A549 (cell line): Measurements from ENCODE around the gene TEX2. TPM values are rescaled to one million over a fixed set of nuclear protein-coding genes. Genes with fewer than 3 reads are reported as not detected.
A peak's percentile ranks its signal among the peaks of the same experiment; 100 is the strongest.

Experiments
- ATAC-seq, 2 experiments: fragments of 200-7000 bp in 1 of 2; fragments of >200 bp in 1 of 2; cut with Nextera tagmentation in 1 of 2; cut with Tn5 transposase in 1 of 2; 3 replicates each; pipeline versions ENCODE4 v1.8.0 to v1.9.1; 2018 to 2020; ENCODE audit warnings: mild to moderate bottlenecking in 1 of 2, moderate library complexity in 1 of 2
- CTCF ChIA-PET: fragments of 300-600 bp; sonication (Branson Sonifier 250); formaldehyde crosslinking; extraction: SDS; loops from one replicate; lab custom pipeline; 2021; ENCODE audit warnings: antibody characterized with exemption, inconsistent platforms; lab: Yijun Ruan, JAX
- POLR2A ChIA-PET: fragments of 350-600 bp; formaldehyde crosslinking; extraction: SDS; loops from one replicate; lab custom pipeline; 2021; ENCODE audit warnings: antibody characterized with exemption, inconsistent platforms; lab: Yijun Ruan, JAX
- DNase-seq, 2 experiments: peaks; one replicate each; pipeline versions ENCODE4 v3.0.0 to v3.0.0-alpha.2; 2011 to 2016; ENCODE audit warnings: low read depth in 1 of 2, low spot score in 1 of 2
- FAIRE-seq: peaks from 2 replicates; lab custom pipeline; 2011; peaks lifted over from hg19 to GRCh38; lab: Jason Lieb, UNC
- H3K27ac ChIP-seq, 2 experiments: fragments of >200 bp; sonication (Bioruptor Twin); formaldehyde crosslinking; 3 replicates each; pipeline ENCODE4 v1.5.1; 2016 to 2017
- H3K4me1 ChIP-seq: fragments of >200 bp; sonication (Bioruptor Twin); formaldehyde crosslinking; 3 replicates; pipeline ENCODE4 v1.6.1; 2016
- H3K4me2 ChIP-seq: fragments of >200 bp; sonication (Bioruptor Twin); formaldehyde crosslinking; 3 replicates; pipeline ENCODE4 v1.6.1; 2016
- H3K4me3 ChIP-seq: fragments of >200 bp; sonication (Bioruptor Twin); formaldehyde crosslinking; 3 replicates; pipeline ENCODE4 v1.5.1; 2016
- H3K9me3 ChIP-seq: fragments of >200 bp; sonication (Bioruptor Twin); formaldehyde crosslinking; 3 replicates; pipeline ENCODE4 v1.6.1; 2016
- CEBPB ChIP-seq, 2 experiments: fragments of >200 bp in 1 of 2; sonication (Bioruptor Twin) in 1 of 2; formaldehyde crosslinking in 1 of 2; IDR thresholded peaks; 2 replicates each; pipeline ENCODE4 v1.6.1; 2012 to 2016
- EHMT2 ChIP-seq: fragments of 200-600 bp; sonication (generic); IDR thresholded peaks from 2 replicates; pipeline ENCODE4 v1.6.1; 2016; ENCODE audit warnings: antibody characterized with exemption, low read depth, mild to moderate bottlenecking, moderate library complexity
- FOSB ChIP-seq: fragments of 250-450 bp; sonication (Bioruptor Pico); IDR thresholded peaks from 2 replicates; pipeline ENCODE4 v1.5.0; 2020; ENCODE audit warnings: mild to moderate bottlenecking, moderate library complexity
- FOSL2 ChIP-seq, 2 experiments: fragments of 450-650 bp in 1 of 2; fragments of >200 bp in 1 of 2; sonication (Bioruptor Twin) in 1 of 2; formaldehyde crosslinking; IDR thresholded peaks; 2 replicates each; pipeline versions ENCODE4 v1.5.0 to v1.6.1; 2016 to 2020; ENCODE audit warnings: mild to moderate bottlenecking in 1 of 2, moderate library complexity in 1 of 2
- HEYL ChIP-seq: fragments of 250-450 bp; sonication (Bioruptor Pico); IDR thresholded peaks from 2 replicates; pipeline ENCODE4 v1.8.0; 2021; ENCODE audit warnings: mild to moderate bottlenecking, moderate library complexity
- HOXA7 ChIP-seq: fragments of 250-450 bp; sonication (Bioruptor Pico); IDR thresholded peaks from 2 replicates; pipeline ENCODE4 v1.5.0; 2020; ENCODE audit warnings: mild to moderate bottlenecking, moderate library complexity
- HOXB13 ChIP-seq: fragments of 250-450 bp; sonication (Bioruptor Pico); IDR thresholded peaks from 2 replicates; pipeline ENCODE4 v1.5.0; 2020; ENCODE audit warnings: low read depth, mild to moderate bottlenecking, moderate library complexity
- JUN ChIP-seq, 2 experiments: fragments of >200 bp; sonication (Bioruptor Twin); formaldehyde crosslinking; IDR thresholded peaks; 2 replicates in 1 of 2; 3 replicates in 1 of 2; pipeline ENCODE4 v1.6.1; 2016 to 2017
- KDM5A ChIP-seq: fragments of 200-600 bp; sonication (generic); IDR thresholded peaks from 2 replicates; pipeline ENCODE4 v1.6.1; 2016; ENCODE audit warnings: antibody characterized with exemption, mild to moderate bottlenecking
- NFE2L2 ChIP-seq: fragments of 150-350 bp; conservative IDR thresholded peaks from 2 replicates; pipeline ENCODE4 v1.6.1; 2014; ENCODE audit warnings: low read length
- NR3C1 ChIP-seq: fragments of >200 bp; sonication (Bioruptor Twin); formaldehyde crosslinking; IDR thresholded peaks from 3 replicates; pipeline ENCODE4 v1.6.1; 2017
- RFX5 ChIP-seq: fragments of 450-650 bp; IDR thresholded peaks from 2 replicates; pipeline ENCODE4 v1.7.1; 2014; ENCODE audit warnings: antibody characterized with exemption, mild to moderate bottlenecking, moderate library complexity
- TFCP2L1 ChIP-seq: fragments of 250-450 bp; sonication (Bioruptor Pico); IDR thresholded peaks from 2 replicates; pipeline ENCODE4 v1.5.0; 2021; ENCODE audit warnings: mild to moderate bottlenecking
- TP53 ChIP-seq: fragments of 250-450 bp; sonication (Bioruptor Pico); IDR thresholded peaks from 2 replicates; pipeline ENCODE4 v1.5.0; 2021; ENCODE audit warnings: mild to moderate bottlenecking, moderate library complexity
- ZC3H11A ChIP-seq: fragments of 450-650 bp; IDR thresholded peaks from 2 replicates; pipeline ENCODE4 v1.6.1; 2014; ENCODE audit warnings: antibody characterized with exemption, mild to moderate bottlenecking
- ZFP36 ChIP-seq: fragments of 450-650 bp; IDR thresholded peaks from 2 replicates; pipeline ENCODE4 v1.6.1; 2014; ENCODE audit warnings: borderline replicate concordance; ENCODE audit not compliant: partially characterized antibody
- WGBS: methylation state at CpG from one replicate; pipeline ENCODE4 v1.1.6; 2017; ENCODE audit errors: missing lambda C conversion rate; 5-methylcytosine and 5-hydroxymethylcytosine counted together
- polyA plus RNA-seq, 4 experiments: library from polyadenylated mRNA; depleted of rRNA in 3 of 4; stranded (reverse); fragments of >200 nt; fragmentation: RNase III in 1 of 4; extraction: RNeasy Plus Mini Kit Qiagen cat#74134 plus additional on column Dnase treatment in 1 of 4; gene quantifications; 2 replicates in 3 of 4; 3 replicates in 1 of 4; pipeline ENCODE4 v1.2.3, GENCODE V29; 2011 to 2017
- TF ChIP-seq, protein P1 (sequence below): IDR thresholded peaks from 2 replicates; pipeline ENCODE4 v1.6.1; 2012; ENCODE audit warnings: low read depth, borderline replicate concordance
- TF ChIP-seq, protein P2 (sequence below): fragments of 200-600 bp; sonication (generic); IDR thresholded peaks from 2 replicates; pipeline ENCODE4 v1.6.1; 2016; ENCODE audit warnings: antibody characterized with exemption, mild to moderate bottlenecking, moderate library complexity
- TF ChIP-seq, protein P3 (sequence below): fragments of 250-450 bp; sonication (Bioruptor Pico); IDR thresholded peaks from 2 replicates; pipeline ENCODE4 v1.5.0; 2020; ENCODE audit warnings: low read depth, mild to moderate bottlenecking, moderate library complexity
- TF ChIP-seq, protein P4 (sequence below): fragments of >200 bp; sonication (Bioruptor Twin); formaldehyde crosslinking; IDR thresholded peaks from 2 replicates; pipeline ENCODE4 v1.6.1; 2016
- TF ChIP-seq, protein P5 (sequence below): fragments of 450-650 bp; IDR thresholded peaks from 2 replicates; pipeline ENCODE4 v1.6.1; 2014; ENCODE audit warnings: antibody characterized with exemption

TEX2 gene
- polyA plus RNA-seq, 2 of the 4 experiments (the other 2 are of a cell fraction): 9.3 to 16.2 TPM

DNA sequence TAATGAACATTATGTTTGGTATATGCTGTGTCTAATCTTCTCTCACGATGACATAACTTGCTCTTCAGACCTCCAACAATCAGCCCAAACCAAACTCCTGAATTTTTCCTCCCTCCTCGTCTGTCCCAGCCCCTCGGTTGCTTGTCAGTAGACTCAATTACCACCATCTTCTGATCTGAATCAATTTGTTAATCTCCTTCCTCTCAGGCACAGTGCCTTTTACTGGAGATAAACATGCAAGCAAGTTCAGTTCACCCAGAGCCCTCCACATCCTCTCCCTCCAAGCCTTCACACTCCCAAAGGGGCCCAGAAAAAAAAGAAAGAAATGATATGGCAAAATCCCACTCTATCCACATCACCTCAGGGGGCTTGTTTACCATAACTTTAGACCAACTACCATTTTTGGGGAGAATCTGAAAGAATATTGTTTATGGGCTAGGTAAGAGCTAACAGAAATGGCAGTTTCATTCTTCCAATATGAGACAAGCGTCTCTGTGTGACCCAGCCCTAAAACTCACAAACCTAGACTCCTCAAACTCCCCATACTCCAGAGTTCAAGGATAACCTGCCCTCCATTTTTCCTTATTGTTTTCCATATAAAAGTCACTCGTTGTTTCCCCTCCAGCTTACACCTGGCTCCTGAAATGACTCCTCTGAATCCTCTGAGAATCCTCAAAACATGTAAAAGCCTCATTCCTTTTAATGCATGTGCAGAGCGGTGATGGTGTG is 1.5 kb downstream of the TEX2 start:
- Histone ChIP-seq H3K4me1 (peaks cover 22% of the 10 kb centered on the region; the same call in 2 of the 3 replicates), H3K4me2 (peak overlapping the region; percentile 96), H3K9me3 (no peaks in the 10 kb centered on the region), H3K4me3 (peak overlapping the region; percentile 89), H3K27ac (peak overlapping the region in 1 of 2 experiments; percentile 88; a peak in 3 of 6 replicates)
- ChIA-PET POLR2A (interaction anchor here (0.6 to 1.4 kb wide), 3 partner anchors 114 to 157 kb away, joined by 3 to 8 read pairs (median 4); no protein-coding TSS in a partner anchor), CTCF (interaction anchor here (1.0 to 1.4 kb wide), 2 partner anchors 20 to 26 kb away, joined by 4 read pairs; no protein-coding TSS in a partner anchor)
- TF ChIP-seq RFX5: no peak
- no peak for TF ChIP-seq FOSB (CRISPR knock-in tag)
- no peak for TF ChIP-seq KDM5A
- DNase-seq: no peak
- FAIRE-seq: no peak
- WGBS: 79% methylated on average over 6 of the region's 6 CpGs
- ATAC-seq: no peak

DNA sequence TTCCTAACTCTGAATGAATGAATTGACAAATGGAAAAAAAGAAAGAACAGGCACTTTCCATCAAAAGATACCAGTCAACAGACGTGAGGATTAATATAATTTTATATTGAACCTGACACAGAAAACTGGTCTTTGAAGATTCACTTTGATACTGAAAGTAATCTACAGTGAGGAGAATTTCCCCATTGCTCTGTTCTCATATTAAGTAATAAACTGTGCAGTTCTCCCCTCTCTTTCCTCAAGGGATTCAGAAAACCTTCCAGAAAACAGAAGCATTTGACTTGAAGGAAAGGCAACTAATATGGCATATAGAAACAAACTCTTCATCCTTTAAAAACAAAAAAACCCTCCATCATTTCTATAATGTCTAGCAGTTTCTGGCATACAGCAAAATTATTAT is 2.2 kb downstream of the TEX2 start:
- H3K4me3 ChIP-seq: no peak overlapping the region
- TF ChIP-seq, protein P1, sequence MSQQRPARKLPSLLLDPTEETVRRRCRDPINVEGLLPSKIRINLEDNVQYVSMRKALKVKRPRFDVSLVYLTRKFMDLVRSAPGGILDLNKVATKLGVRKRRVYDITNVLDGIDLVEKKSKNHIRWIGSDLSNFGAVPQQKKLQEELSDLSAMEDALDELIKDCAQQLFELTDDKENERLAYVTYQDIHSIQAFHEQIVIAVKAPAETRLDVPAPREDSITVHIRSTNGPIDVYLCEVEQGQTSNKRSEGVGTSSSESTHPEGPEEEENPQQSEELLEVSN: no peak
- TF ChIP-seq HOXA7 (CRISPR knock-in tag) (no peak), CEBPB (IDR thresholded peaks at IDR 0.05) (no peak), JUN (IDR thresholded peaks at IDR 0.05) (no peak), HOXB13 (CRISPR knock-in tag) (no peak), FOSL2 (IDR thresholded peaks at IDR 0.05) (no peak), FOSL2 (CRISPR knock-in tag; IDR thresholded peaks at IDR 0.05) (no peak), TP53 (no peak), TFCP2L1 (CRISPR knock-in tag) (no peak), RFX5 (no peak), EHMT2 (no peak), NR3C1 (no peak), NFE2L2 (no peak), ZC3H11A (no peak), ZFP36 (no peak), HEYL (CRISPR knock-in tag) (no peak)
- TF ChIP-seq, protein P2, sequence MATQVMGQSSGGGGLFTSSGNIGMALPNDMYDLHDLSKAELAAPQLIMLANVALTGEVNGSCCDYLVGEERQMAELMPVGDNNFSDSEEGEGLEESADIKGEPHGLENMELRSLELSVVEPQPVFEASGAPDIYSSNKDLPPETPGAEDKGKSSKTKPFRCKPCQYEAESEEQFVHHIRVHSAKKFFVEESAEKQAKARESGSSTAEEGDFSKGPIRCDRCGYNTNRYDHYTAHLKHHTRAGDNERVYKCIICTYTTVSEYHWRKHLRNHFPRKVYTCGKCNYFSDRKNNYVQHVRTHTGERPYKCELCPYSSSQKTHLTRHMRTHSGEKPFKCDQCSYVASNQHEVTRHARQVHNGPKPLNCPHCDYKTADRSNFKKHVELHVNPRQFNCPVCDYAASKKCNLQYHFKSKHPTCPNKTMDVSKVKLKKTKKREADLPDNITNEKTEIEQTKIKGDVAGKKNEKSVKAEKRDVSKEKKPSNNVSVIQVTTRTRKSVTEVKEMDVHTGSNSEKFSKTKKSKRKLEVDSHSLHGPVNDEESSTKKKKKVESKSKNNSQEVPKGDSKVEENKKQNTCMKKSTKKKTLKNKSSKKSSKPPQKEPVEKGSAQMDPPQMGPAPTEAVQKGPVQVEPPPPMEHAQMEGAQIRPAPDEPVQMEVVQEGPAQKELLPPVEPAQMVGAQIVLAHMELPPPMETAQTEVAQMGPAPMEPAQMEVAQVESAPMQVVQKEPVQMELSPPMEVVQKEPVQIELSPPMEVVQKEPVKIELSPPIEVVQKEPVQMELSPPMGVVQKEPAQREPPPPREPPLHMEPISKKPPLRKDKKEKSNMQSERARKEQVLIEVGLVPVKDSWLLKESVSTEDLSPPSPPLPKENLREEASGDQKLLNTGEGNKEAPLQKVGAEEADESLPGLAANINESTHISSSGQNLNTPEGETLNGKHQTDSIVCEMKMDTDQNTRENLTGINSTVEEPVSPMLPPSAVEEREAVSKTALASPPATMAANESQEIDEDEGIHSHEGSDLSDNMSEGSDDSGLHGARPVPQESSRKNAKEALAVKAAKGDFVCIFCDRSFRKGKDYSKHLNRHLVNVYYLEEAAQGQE: no peak
- TF ChIP-seq, protein P3, sequence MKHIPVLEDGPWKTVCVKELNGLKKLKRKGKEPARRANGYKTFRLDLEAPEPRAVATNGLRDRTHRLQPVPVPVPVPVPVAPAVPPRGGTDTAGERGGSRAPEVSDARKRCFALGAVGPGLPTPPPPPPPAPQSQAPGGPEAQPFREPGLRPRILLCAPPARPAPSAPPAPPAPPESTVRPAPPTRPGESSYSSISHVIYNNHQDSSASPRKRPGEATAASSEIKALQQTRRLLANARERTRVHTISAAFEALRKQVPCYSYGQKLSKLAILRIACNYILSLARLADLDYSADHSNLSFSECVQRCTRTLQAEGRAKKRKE: no peak
- TF ChIP-seq, protein P4, sequence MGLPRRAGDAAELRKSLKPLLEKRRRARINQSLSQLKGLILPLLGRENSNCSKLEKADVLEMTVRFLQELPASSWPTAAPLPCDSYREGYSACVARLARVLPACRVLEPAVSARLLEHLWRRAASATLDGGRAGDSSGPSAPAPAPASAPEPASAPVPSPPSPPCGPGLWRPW: no peak
- TF ChIP-seq, protein P5, sequence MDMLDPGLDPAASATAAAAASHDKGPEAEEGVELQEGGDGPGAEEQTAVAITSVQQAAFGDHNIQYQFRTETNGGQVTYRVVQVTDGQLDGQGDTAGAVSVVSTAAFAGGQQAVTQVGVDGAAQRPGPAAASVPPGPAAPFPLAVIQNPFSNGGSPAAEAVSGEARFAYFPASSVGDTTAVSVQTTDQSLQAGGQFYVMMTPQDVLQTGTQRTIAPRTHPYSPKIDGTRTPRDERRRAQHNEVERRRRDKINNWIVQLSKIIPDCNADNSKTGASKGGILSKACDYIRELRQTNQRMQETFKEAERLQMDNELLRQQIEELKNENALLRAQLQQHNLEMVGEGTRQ: no peak
- TF ChIP-seq, all 56 proteins: peak for 0
- WGBS: 90% methylated on average over 1 of the region's 1 CpG
- ATAC-seq: no peak
- Histone ChIP-seq H3K4me1 (peaks cover 22% of the 10 kb centered on the region; the same call in 2 of the 3 replicates), H3K9me3 (no peaks in the 10 kb centered on the region), H3K27ac (no peak overlapping the region), H3K4me2 (no peak overlapping the region)
- ChIA-PET CTCF (no interaction called here), POLR2A (no interaction called here)
- no peak for FAIRE-seq
- no peak for DNase-seq
